Stomach (tissue), 4 donors: ENCODE measurements around the gene SLC24A4.

ENCODE experiments used
- EP300 ChIP-seq: sonication (generic); formaldehyde crosslinking; IDR thresholded peaks from one replicate; pipeline ENCODE4 v1.6.1; 2017; ENCODE audit warnings: antibody characterized with exemption
- POLR2A ChIP-seq, 4 donors: fragments of 450-650 bp; IDR thresholded peaks; one replicate each; pipeline ENCODE4 v1.6.1; 2016; ENCODE audit warnings: antibody characterized with exemption in 4 of 4, control low read depth in 2 of 4, mild to moderate bottlenecking in 1 of 4, moderate library complexity in 1 of 4
- POLR2AphosphoS5 ChIP-seq, 3 donors: sonication (generic); formaldehyde crosslinking; IDR thresholded peaks; one replicate each; pipeline ENCODE4 v1.6.1; 2016; ENCODE audit warnings: antibody characterized with exemption in 3 of 3
- TF ChIP-seq, protein P1 (sequence below), 7 experiments: fragments of 450-650 bp in 4 of 7; fragments of 200-600 bp in 3 of 7; sonication (generic) in 3 of 7; IDR thresholded peaks; one replicate each; pipeline ENCODE4 v1.5.1; 2016 to 2019; ENCODE audit warnings: antibody characterized with exemption in 7 of 7, control low read depth in 2 of 7, mild to moderate bottlenecking in 1 of 7

DNA sequence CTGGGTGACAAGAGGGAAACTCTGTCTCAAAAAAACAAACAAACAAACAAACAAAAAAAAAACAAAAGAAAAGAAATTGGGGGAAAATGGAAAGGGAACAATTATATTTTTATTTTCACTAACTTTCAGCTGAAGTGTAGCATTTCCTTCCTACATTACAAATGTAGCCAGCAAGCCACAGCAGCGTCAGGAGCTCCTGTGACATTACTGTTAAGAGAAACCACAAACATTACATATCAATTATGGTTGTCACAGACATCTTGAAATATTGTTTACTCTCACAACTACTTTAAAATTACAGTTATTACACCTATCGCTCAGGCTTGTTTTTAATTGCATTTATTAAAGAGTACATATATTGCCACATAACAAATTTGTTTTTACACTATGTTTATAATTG lies 49.8 kb upstream of the SLC24A4 start:
- TF ChIP-seq, protein P1, sequence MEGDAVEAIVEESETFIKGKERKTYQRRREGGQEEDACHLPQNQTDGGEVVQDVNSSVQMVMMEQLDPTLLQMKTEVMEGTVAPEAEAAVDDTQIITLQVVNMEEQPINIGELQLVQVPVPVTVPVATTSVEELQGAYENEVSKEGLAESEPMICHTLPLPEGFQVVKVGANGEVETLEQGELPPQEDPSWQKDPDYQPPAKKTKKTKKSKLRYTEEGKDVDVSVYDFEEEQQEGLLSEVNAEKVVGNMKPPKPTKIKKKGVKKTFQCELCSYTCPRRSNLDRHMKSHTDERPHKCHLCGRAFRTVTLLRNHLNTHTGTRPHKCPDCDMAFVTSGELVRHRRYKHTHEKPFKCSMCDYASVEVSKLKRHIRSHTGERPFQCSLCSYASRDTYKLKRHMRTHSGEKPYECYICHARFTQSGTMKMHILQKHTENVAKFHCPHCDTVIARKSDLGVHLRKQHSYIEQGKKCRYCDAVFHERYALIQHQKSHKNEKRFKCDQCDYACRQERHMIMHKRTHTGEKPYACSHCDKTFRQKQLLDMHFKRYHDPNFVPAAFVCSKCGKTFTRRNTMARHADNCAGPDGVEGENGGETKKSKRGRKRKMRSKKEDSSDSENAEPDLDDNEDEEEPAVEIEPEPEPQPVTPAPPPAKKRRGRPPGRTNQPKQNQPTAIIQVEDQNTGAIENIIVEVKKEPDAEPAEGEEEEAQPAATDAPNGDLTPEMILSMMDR (IDR thresholded peaks at IDR 0.05), result no peak
- TF ChIP-seq POLR2A (IDR thresholded peaks at IDR 0.05) (no peak), EP300 (no peak), POLR2AphosphoS5 (IDR thresholded peaks at IDR 0.05) (no peak)
